HepG2 (cell line): ENCODE data around the gene CHCHD6. TPM values are rescaled to one million over a fixed set of nuclear protein-coding genes. Genes with fewer than 3 reads are reported as not detected.

Source experiments
- ATAC-seq: fragments of 200-7000 bp; cut with Tn5 transposase; 3 replicates; pipeline ENCODE4 v1.9.1; 2020; ENCODE audit warnings: mild to moderate bottlenecking, moderate library complexity
- BruUV-seq: library from RNA; stranded (reverse); fragments of 400-500 nt; replicated peaks from 2 replicates; lab custom pipeline; 2021; lab: Mats Ljungman, UMichigan
- CTCF ChIA-PET: fragments of 300-600 bp; formaldehyde crosslinking; extraction: SDS; loops from one replicate; lab custom pipeline; 2021; ENCODE audit warnings: low total read pairs, inconsistent platforms, low intra/inter-chr PET ratio; lab: Yijun Ruan, JAX
- POLR2A ChIA-PET: fragments of 350-600 bp; sonication (Branson Sonifier 250); formaldehyde crosslinking; loops from one replicate; lab custom pipeline; 2020; ENCODE audit warnings: antibody characterized with exemption, inconsistent platforms; lab: Yijun Ruan, JAX
- DNase-seq: peaks from one replicate; pipeline ENCODE4 v3.0.0-alpha.2; 2015; ENCODE audit warnings: low spot score
- FAIRE-seq: peaks from 3 replicates; lab custom pipeline; 2011; peaks lifted over from hg19 to GRCh38; lab: Jason Lieb, UNC
- H2AFZ ChIP-seq: one replicate; pipeline ENCODE4 v1.6.1; 2011; ENCODE audit warnings: low read length, inconsistent platforms
- H3K27ac ChIP-seq: fragments of 300-600 bp; 3 replicates; pipeline ENCODE4 v1.8.0; 2011; ENCODE audit warnings: mixed run types, mild to moderate bottlenecking, mixed read lengths, low read length, inconsistent platforms; ENCODE audit not compliant: insufficient read depth; ENCODE audit errors: extremely low read length
- H3K27me3 ChIP-seq, 2 experiments: fragments of 200-600 bp in 1 of 2; 2 replicates in 1 of 2; 3 replicates in 1 of 2; pipeline versions ENCODE4 v1.6.0 to v1.8.0; 2011; ENCODE audit warnings: low read length in 2 of 2, mild to moderate bottlenecking in 2 of 2, moderate library complexity in 2 of 2, inconsistent platforms in 1 of 2; ENCODE audit not compliant: insufficient read depth in 2 of 2, control insufficient read depth in 1 of 2
- H3K36me3 ChIP-seq, 2 experiments: fragments of 200-600 bp in 1 of 2; replicated peaks in 1 of 2; 2 replicates in 1 of 2; 3 replicates in 1 of 2; pipeline versions ENCODE4 v1.5.1 to v1.8.0; 2011; ENCODE audit warnings: low read length in 2 of 2, inconsistent platforms in 1 of 2; ENCODE audit not compliant: insufficient read depth in 2 of 2, control insufficient read depth in 1 of 2
- H3K4me1 ChIP-seq: 2 replicates; pipeline ENCODE4 v1.5.1; 2012; ENCODE audit warnings: low read length, inconsistent platforms; ENCODE audit not compliant: insufficient read depth
- H3K4me2 ChIP-seq: 2 replicates; pipeline ENCODE4 v1.6.0; 2011; ENCODE audit warnings: low read depth, low read length, inconsistent platforms
- H3K4me3 ChIP-seq, 3 experiments: fragments of 200-600 bp in 1 of 3; sonication (generic), shearing (Covaris generic) in 1 of 3; replicated peaks in 1 of 3; 2 replicates each; pipeline ENCODE4 v1.5.1; 2011 to 2016; ENCODE audit warnings: low read length in 3 of 3, inconsistent platforms in 2 of 3, low read depth in 2 of 3, mild to moderate bottlenecking in 2 of 3, control low read depth in 1 of 3, mixed read lengths in 1 of 3; ENCODE audit not compliant: insufficient read depth in 1 of 3
- H3K79me2 ChIP-seq: one replicate; pipeline ENCODE4 v1.6.1; 2011; ENCODE audit warnings: low read length, inconsistent platforms; ENCODE audit not compliant: insufficient read depth
- H3K9ac ChIP-seq: 2 replicates; pipeline ENCODE4 v1.6.0; 2011; ENCODE audit warnings: mild to moderate bottlenecking, low read depth, low read length, inconsistent platforms; ENCODE audit not compliant: insufficient read depth
- H3K9me3 ChIP-seq: 2 replicates; pipeline ENCODE4 v1.5.1; 2012; ENCODE audit warnings: mild to moderate bottlenecking, low read length
- H4K20me1 ChIP-seq: 2 replicates; pipeline ENCODE4 v1.6.0; 2011; ENCODE audit warnings: inconsistent platforms, mild to moderate bottlenecking, low read length, moderate library complexity; ENCODE audit not compliant: insufficient read depth
- BCLAF1 ChIP-seq: fragments of 450-650 bp; IDR thresholded peaks from 2 replicates; pipeline ENCODE4 v1.6.1; 2017; ENCODE audit warnings: mild to moderate bottlenecking
- EED ChIP-seq: sonication (generic); formaldehyde crosslinking; IDR thresholded peaks from 2 replicates; pipeline ENCODE4 v1.5.0; 2020; ENCODE audit warnings: mild to moderate bottlenecking, missing genetic modification reagents
- HMG20B ChIP-seq: conservative IDR thresholded peaks from 2 replicates; pipeline ENCODE4 v1.6.1; 2016; ENCODE audit warnings: missing genetic modification reagents, missing compliant biosample characterization
- MTA1 ChIP-seq: sonication (generic); formaldehyde crosslinking; IDR thresholded peaks from 2 replicates; pipeline ENCODE4 v1.4.0; 2020; ENCODE audit warnings: missing genetic modification reagents, mild to moderate bottlenecking, borderline replicate concordance
- PAWR ChIP-seq: sonication (generic); formaldehyde crosslinking; IDR thresholded peaks from 2 replicates; pipeline ENCODE4 v1.4.0; 2020; ENCODE audit warnings: missing genetic modification reagents, mild to moderate bottlenecking, borderline replicate concordance
- PLRG1 ChIP-seq: fragments of 450-650 bp; conservative IDR thresholded peaks from 2 replicates; pipeline ENCODE4 v1.6.1; 2016
- RCOR2 ChIP-seq: IDR thresholded peaks from 2 replicates; pipeline ENCODE4 v1.6.1; 2016; ENCODE audit warnings: missing biosample characterization, missing genetic modification reagents
- TCF7 ChIP-seq: sonication (generic); IDR thresholded peaks from 2 replicates; pipeline ENCODE4 v1.6.1; 2016; ENCODE audit warnings: antibody characterized with exemption, low read depth
- ZBTB1 ChIP-seq: sonication (generic); formaldehyde crosslinking; IDR thresholded peaks from 2 replicates; pipeline ENCODE4 v1.4.0; 2020; ENCODE audit warnings: missing genetic modification reagents, borderline replicate concordance
- ZNF460 ChIP-seq: sonication (generic); formaldehyde crosslinking; IDR thresholded peaks from 2 replicates; pipeline ENCODE4 v1.5.1; 2020; ENCODE audit warnings: missing genetic modification reagents, mild to moderate bottlenecking, borderline replicate concordance
- ZNF710 ChIP-seq: sonication (generic); formaldehyde crosslinking; IDR thresholded peaks from 2 replicates; pipeline ENCODE4 v1.5.0; 2020; ENCODE audit warnings: mild to moderate bottlenecking, missing genetic modification reagents, borderline replicate concordance
- ZNF775 ChIP-seq: sonication (generic); formaldehyde crosslinking; IDR thresholded peaks from 2 replicates; pipeline ENCODE4 v1.4.0; 2020; ENCODE audit warnings: missing genetic modification reagents, mild to moderate bottlenecking, moderate library complexity, borderline replicate concordance
- ZUFSP ChIP-seq: sonication (generic); formaldehyde crosslinking; IDR thresholded peaks from 2 replicates; pipeline ENCODE4 v1.9.0; 2021; ENCODE audit warnings: missing genetic modification reagents, mild to moderate bottlenecking, borderline replicate concordance
- WGBS: methylation state at CpG from one replicate; pipeline ENCODE4 v1.1.6; 2017; ENCODE audit warnings: low lambda C conversion rate; 5-methylcytosine and 5-hydroxymethylcytosine counted together
- in situ Hi-C: cut with HindIII; loops from 2 replicates; pipeline ENCODE4 v1.10.0; 2017; ENCODE audit warnings: low pct_unique_long_range_greater_than_20kb; ENCODE audit not compliant: extremely low pct_ligation_motif_present
- intact Hi-C: fragments of 100-400 bp; cut with micrococcal nuclease; formaldehyde crosslinking; loops from one replicate; pipeline ENCODE4 v1.10.0; 2022; ENCODE audit not compliant: unreplicated experiment
- polyA plus RNA-seq, 8 experiments: library from polyadenylated mRNA; depleted of rRNA in 3 of 8; stranded (reverse) in 7 of 8; unstranded in 1 of 8; fragments of >200 nt; fragmentation: Illumina TruSeq in 4 of 8; extraction: Trizol in 4 of 8; gene quantifications; 2 replicates each; pipeline versions ENCODE4 v1.2.1 to v1.2.3, GENCODE V29; 2011 to 2016; ENCODE audit warnings: low read depth in 4 of 8, missing spikeins in 1 of 8, mixed read lengths in 1 of 8; ENCODE audit not compliant: insufficient read depth in 1 of 8
- total RNA-seq, 5 experiments: library from RNA; depleted of rRNA; stranded (reverse); fragments of >200 nt; fragmentation: Illumina TruSeq; extraction: Trizol; gene quantifications; 2 replicates each; pipeline ENCODE4 v1.2.3, GENCODE V29; 2016; ENCODE audit warnings: low read depth in 1 of 5
- TF ChIP-seq, protein P1 (sequence below): sonication (generic); formaldehyde crosslinking; IDR thresholded peaks from 2 replicates; pipeline ENCODE4 v1.4.0; 2020; ENCODE audit warnings: mild to moderate bottlenecking, missing genetic modification reagents

The CHCHD6 gene
- total and polyA plus RNA-seq, 2 of the 13 experiments (the other 11 are each of a cell fraction or from before 2014, with no cell fraction given) = 20.3 to 20.8 TPM

DNA sequence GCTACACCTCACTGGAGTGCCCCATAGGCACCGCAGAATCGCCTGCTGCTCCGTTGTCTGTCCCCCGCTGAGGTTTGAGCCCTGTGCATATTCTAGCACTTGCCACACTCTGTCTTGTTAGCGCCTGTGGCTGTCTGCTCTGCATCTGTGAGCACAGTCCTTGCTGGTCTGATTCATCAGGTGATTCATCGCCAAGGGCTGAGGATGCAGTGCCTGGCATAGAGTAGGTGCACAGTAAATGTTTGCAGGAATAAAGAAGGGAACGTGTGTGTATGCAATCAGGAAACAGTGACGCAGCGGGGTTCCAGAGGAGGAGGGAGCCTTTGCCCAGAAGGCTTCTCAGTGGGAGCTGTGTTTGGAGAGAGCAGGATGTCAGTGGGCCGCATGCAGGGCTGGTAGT, 154.8 kb downstream of the CHCHD6 start:
- Histone ChIP-seq H3K79me2 (no peaks in the 10 kb centered on the region), H3K36me3 (peaks cover 3% of the 10 kb centered on the region in 2 experiments; a peak in 1 of 5 replicates), H3K27me3 (no peaks in the 10 kb centered on the region), H3K4me3 (no peak overlapping the region), H3K4me2 (no peak overlapping the region), H2AFZ (no peak overlapping the region), H4K20me1 (no peaks in the 10 kb centered on the region), H3K27ac (no peak overlapping the region), H3K4me1 (no peaks in the 10 kb centered on the region), H3K9ac (no peak overlapping the region), H3K9me3 (no peaks in the 10 kb centered on the region)
- ATAC-seq (no peak), DNase-seq (no peak), FAIRE-seq (no peak)
- in situ Hi-C loops = no loop called here
- ChIA-PET CTCF (no interaction called here), POLR2A (no interaction called here)
- intact Hi-C loops = no loop called here
- WGBS = 96% methylated on average over 10 of the region's 10 CpGs
- no peak for TF ChIP-seq ZBTB1
- no peak for TF ChIP-seq RCOR2
- no peak for TF ChIP-seq ZNF460
- no peak for TF ChIP-seq MTA1 (CRISPR knock-in tag)
- no peak for TF ChIP-seq PAWR
- TF ChIP-seq ZUFSP = no peak
- no peak for TF ChIP-seq ZNF775
- no peak for TF ChIP-seq EED (CRISPR knock-in tag)
- TF ChIP-seq BCLAF1 = no peak
- no peak for TF ChIP-seq TCF7
- no peak for TF ChIP-seq PLRG1
- TF ChIP-seq HMG20B (CRISPR knock-in tag) = no peak
- TF ChIP-seq ZNF710 (CRISPR knock-in tag) = no peak
- TF ChIP-seq, protein P1, sequence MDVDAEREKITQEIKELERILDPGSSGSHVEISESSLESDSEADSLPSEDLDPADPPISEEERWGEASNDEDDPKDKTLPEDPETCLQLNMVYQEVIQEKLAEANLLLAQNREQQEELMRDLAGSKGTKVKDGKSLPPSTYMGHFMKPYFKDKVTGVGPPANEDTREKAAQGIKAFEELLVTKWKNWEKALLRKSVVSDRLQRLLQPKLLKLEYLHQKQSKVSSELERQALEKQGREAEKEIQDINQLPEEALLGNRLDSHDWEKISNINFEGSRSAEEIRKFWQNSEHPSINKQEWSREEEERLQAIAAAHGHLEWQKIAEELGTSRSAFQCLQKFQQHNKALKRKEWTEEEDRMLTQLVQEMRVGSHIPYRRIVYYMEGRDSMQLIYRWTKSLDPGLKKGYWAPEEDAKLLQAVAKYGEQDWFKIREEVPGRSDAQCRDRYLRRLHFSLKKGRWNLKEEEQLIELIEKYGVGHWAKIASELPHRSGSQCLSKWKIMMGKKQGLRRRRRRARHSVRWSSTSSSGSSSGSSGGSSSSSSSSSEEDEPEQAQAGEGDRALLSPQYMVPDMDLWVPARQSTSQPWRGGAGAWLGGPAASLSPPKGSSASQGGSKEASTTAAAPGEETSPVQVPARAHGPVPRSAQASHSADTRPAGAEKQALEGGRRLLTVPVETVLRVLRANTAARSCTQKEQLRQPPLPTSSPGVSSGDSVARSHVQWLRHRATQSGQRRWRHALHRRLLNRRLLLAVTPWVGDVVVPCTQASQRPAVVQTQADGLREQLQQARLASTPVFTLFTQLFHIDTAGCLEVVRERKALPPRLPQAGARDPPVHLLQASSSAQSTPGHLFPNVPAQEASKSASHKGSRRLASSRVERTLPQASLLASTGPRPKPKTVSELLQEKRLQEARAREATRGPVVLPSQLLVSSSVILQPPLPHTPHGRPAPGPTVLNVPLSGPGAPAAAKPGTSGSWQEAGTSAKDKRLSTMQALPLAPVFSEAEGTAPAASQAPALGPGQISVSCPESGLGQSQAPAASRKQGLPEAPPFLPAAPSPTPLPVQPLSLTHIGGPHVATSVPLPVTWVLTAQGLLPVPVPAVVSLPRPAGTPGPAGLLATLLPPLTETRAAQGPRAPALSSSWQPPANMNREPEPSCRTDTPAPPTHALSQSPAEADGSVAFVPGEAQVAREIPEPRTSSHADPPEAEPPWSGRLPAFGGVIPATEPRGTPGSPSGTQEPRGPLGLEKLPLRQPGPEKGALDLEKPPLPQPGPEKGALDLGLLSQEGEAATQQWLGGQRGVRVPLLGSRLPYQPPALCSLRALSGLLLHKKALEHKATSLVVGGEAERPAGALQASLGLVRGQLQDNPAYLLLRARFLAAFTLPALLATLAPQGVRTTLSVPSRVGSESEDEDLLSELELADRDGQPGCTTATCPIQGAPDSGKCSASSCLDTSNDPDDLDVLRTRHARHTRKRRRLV (CRISPR knock-in tag) = no peak
- no TSS peak for BruUV-seq
